Neural progenitor cell (in vitro differentiated cells): ENCODE results near the gene PCCA.

Experiments
- CTCF ChIP-seq: fragments of 200-600 bp; sonication (generic); IDR thresholded peaks from 2 replicates; pipeline ENCODE4 v1.5.1; 2017; ENCODE audit warnings: antibody characterized with exemption, mild to moderate bottlenecking
- EZH2 ChIP-seq: fragments of 200-600 bp; sonication (generic); IDR thresholded peaks from 2 replicates; pipeline ENCODE4 v1.6.1; 2017; ENCODE audit warnings: antibody characterized with exemption, mild to moderate bottlenecking, moderate library complexity

GRCh38 chr13:100244431-100244830, 155.5 kb downstream of the PCCA start:
- TF ChIP-seq CTCF (no peak), EZH2 (no peak)
